Osteoblast (primary cell): ENCODE data around the gene PTPRT. TPM values are rescaled to one million over a fixed set of nuclear protein-coding genes. Genes with fewer than 3 reads are reported as not detected.

ENCODE experiments used
- DNase-seq: peaks from one replicate; pipeline ENCODE4 v3.0.0; 2011; ENCODE audit warnings: low spot score, mixed read lengths; ENCODE audit not compliant: insufficient read length; ENCODE audit errors: missing footprints
- H2AFZ ChIP-seq: 2 replicates; pipeline ENCODE4 v1.6.0; 2011; ENCODE audit warnings: mild to moderate bottlenecking, low read length
- H3K27ac ChIP-seq: 2 replicates; pipeline ENCODE4 v1.5.1; 2011; ENCODE audit warnings: mild to moderate bottlenecking, low read depth, low read length, moderate library complexity
- H3K27me3 ChIP-seq: 2 replicates; pipeline ENCODE4 v1.6.0; 2012; ENCODE audit warnings: mild to moderate bottlenecking, control low read depth, inconsistent platforms, low read length, moderate library complexity; ENCODE audit not compliant: insufficient read depth
- H3K36me3 ChIP-seq: 2 replicates; pipeline ENCODE4 v1.5.1; 2011; ENCODE audit warnings: mild to moderate bottlenecking, low read length, control low read depth, moderate library complexity; ENCODE audit not compliant: insufficient read depth
- H3K4me1 ChIP-seq: 2 replicates; pipeline ENCODE4 v1.5.1; 2011; ENCODE audit warnings: mild to moderate bottlenecking, low read length, control low read depth, moderate library complexity; ENCODE audit not compliant: insufficient read depth
- H3K4me2 ChIP-seq: 2 replicates; pipeline ENCODE4 v1.6.0; 2011; ENCODE audit warnings: mild to moderate bottlenecking, low read length; ENCODE audit not compliant: insufficient read depth
- H3K4me3 ChIP-seq: fragments of 200-600 bp; sonication (generic); 3 replicates; pipeline ENCODE4 v1.5.1; 2012; ENCODE audit warnings: mild to moderate bottlenecking, low read length, inconsistent platforms; ENCODE audit not compliant: insufficient read depth
- H3K79me2 ChIP-seq: 2 replicates; pipeline ENCODE4 v1.6.0; 2012; ENCODE audit warnings: mild to moderate bottlenecking, low read length, control low read depth, inconsistent platforms; ENCODE audit not compliant: insufficient read depth
- H3K9me3 ChIP-seq: 2 replicates; pipeline ENCODE4 v1.5.1; 2011; ENCODE audit warnings: low read depth, low read length, control low read depth
- H4K20me1 ChIP-seq: 2 replicates; pipeline ENCODE4 v1.6.0; 2012; ENCODE audit warnings: mild to moderate bottlenecking, low read length, control low read depth; ENCODE audit not compliant: insufficient read depth
- CTCF ChIP-seq: IDR thresholded peaks from 2 replicates; pipeline ENCODE4 v1.5.1; 2011; ENCODE audit warnings: mild to moderate bottlenecking, low read depth, low read length, moderate library complexity; ENCODE audit errors: extremely low read depth
- total RNA-seq: library from RNA; depleted of rRNA; stranded (reverse); fragments of >200 nt; gene quantifications from 2 replicates; pipeline ENCODE4 v1.2.3, GENCODE V29; 2012

Gene PTPRT
- total RNA-seq, 1 donor: not detected

- Histone ChIP-seq H3K27me3 (no peaks in the 10 kb centered on the region), H3K4me3 (no peak overlapping the region), H3K36me3 (no peaks in the 10 kb centered on the region), H4K20me1 (no peaks in the 10 kb centered on the region), H3K4me2 (no peak overlapping the region), H3K27ac (no peak overlapping the region), H2AFZ (no peak overlapping the region), H3K9me3 (peaks cover 6% of the 10 kb centered on the region), H3K4me1 (no peaks in the 10 kb centered on the region), H3K79me2 (no peaks in the 10 kb centered on the region)
- no peak for TF ChIP-seq CTCF
- DNase-seq: no peak
These were observed 907.9 kb downstream of the PTPRT start for GRCh38 chr20:42281801-42282200.

- no peaks in the 10 kb centered on the region for H3K4me1 ChIP-seq
- no peaks in the 10 kb centered on the region for H3K36me3 ChIP-seq
- no peaks in the 10 kb centered on the region for H3K79me2 ChIP-seq
- H3K9me3 ChIP-seq: no peaks in the 10 kb centered on the region
- no peak overlapping the region for H3K27ac ChIP-seq
- peak; percentile 55 for DNase-seq
- no peak overlapping the region for H3K4me3 ChIP-seq
- no peak overlapping the region for H3K4me2 ChIP-seq
- no peaks in the 10 kb centered on the region for H4K20me1 ChIP-seq
- H3K27me3 ChIP-seq: no peaks in the 10 kb centered on the region
- H2AFZ ChIP-seq: no peak overlapping the region
- no peak for TF ChIP-seq CTCF
These were observed 912.7 kb downstream of the PTPRT start for GRCh38 chr20:42276718-42277602.

GRCh38 chr20:42274986-42275385 lies 914.7 kb downstream of the PTPRT start:
- Histone ChIP-seq H3K27ac (no peak overlapping the region), H3K36me3 (no peaks in the 10 kb centered on the region), H3K9me3 (no peaks in the 10 kb centered on the region), H3K4me1 (no peaks in the 10 kb centered on the region), H3K27me3 (no peaks in the 10 kb centered on the region), H2AFZ (no peak overlapping the region), H3K79me2 (no peaks in the 10 kb centered on the region), H3K4me2 (no peak overlapping the region), H4K20me1 (no peaks in the 10 kb centered on the region), H3K4me3 (no peak overlapping the region)
- TF ChIP-seq CTCF: no peak
- DNase-seq: no peak

GRCh38 chr20:42272516-42272915 lies 917.2 kb downstream of the PTPRT start:
- Histone ChIP-seq H3K9me3 (peaks cover 2% of the 10 kb centered on the region), H3K79me2 (no peaks in the 10 kb centered on the region), H3K27ac (no peak overlapping the region), H3K36me3 (no peaks in the 10 kb centered on the region), H3K4me1 (no peaks in the 10 kb centered on the region), H3K4me2 (no peak overlapping the region), H2AFZ (no peak overlapping the region), H3K4me3 (no peak overlapping the region), H3K27me3 (no peaks in the 10 kb centered on the region), H4K20me1 (no peaks in the 10 kb centered on the region)
- no peak for DNase-seq
- TF ChIP-seq CTCF: no peak
